A673 (cell line): ENCODE measurements around the gene SURF6. TPM values are rescaled to one million over a fixed set of nuclear protein-coding genes. Genes with fewer than 3 reads are reported as not detected.

ENCODE experiments used
- BruUV-seq: library from RNA; stranded (reverse); fragments of 400-500 nt; replicated peaks from 2 replicates; lab custom pipeline; 2021; lab: Mats Ljungman, UMichigan
- CTCF ChIA-PET: fragments of 300-600 bp; sonication (Branson Sonifier 250); formaldehyde crosslinking; loops from one replicate; lab custom pipeline; 2022; ENCODE audit warnings: antibody characterized with exemption; lab: Charles Lee
- POLR2A ChIA-PET: fragments of 300-600 bp; sonication (Branson Sonifier 250); formaldehyde crosslinking; loops from one replicate; lab custom pipeline; 2022; ENCODE audit warnings: antibody characterized with exemption; ENCODE audit not compliant: low non-redundant PET; lab: Charles Lee
- DNase-seq: peaks from one replicate; pipeline ENCODE4 v3.0.0-alpha.2; 2015; ENCODE audit warnings: low spot score
- H3K27ac ChIP-seq: fragments of 200-600 bp; sonication (generic); 2 replicates; pipeline ENCODE4 v1.5.1; 2016; ENCODE audit warnings: mixed run types, low read depth, mild to moderate bottlenecking, mixed read lengths, antibody characterized with exemption, low read length; ENCODE audit not compliant: poor library complexity, severe bottlenecking
- H3K27me3 ChIP-seq: fragments of 200-600 bp; sonication (generic); replicated peaks from 2 replicates; pipeline ENCODE4 v1.6.1; 2017; ENCODE audit warnings: mixed run types, low read depth, mild to moderate bottlenecking, mixed read lengths, antibody characterized with exemption, low read length; ENCODE audit not compliant: insufficient read depth, poor library complexity
- H3K36me3 ChIP-seq: fragments of 200-600 bp; sonication (generic); 2 replicates; pipeline ENCODE4 v1.6.1; 2016; ENCODE audit warnings: mixed run types, mild to moderate bottlenecking, mixed read lengths, antibody characterized with exemption, low read length; ENCODE audit not compliant: insufficient read depth, poor library complexity, severe bottlenecking
- H3K4me1 ChIP-seq: fragments of 200-600 bp; sonication (generic); 2 replicates; pipeline ENCODE4 v1.6.1; 2017; ENCODE audit warnings: mixed run types, mild to moderate bottlenecking, mixed read lengths, antibody characterized with exemption, low read length; ENCODE audit not compliant: insufficient read depth, poor library complexity, severe bottlenecking
- H3K4me3 ChIP-seq: fragments of 200-600 bp; sonication (generic); 2 replicates; pipeline ENCODE4 v1.5.1; 2016; ENCODE audit warnings: low read depth, mixed run types, mild to moderate bottlenecking, mixed read lengths, low read length; ENCODE audit not compliant: poor library complexity, severe bottlenecking
- H3K9me3 ChIP-seq: fragments of 200-600 bp; sonication (generic); 2 replicates; pipeline ENCODE4 v1.6.1; 2016; ENCODE audit warnings: mixed run types, low read depth, mild to moderate bottlenecking, mixed read lengths, antibody characterized with exemption, low read length; ENCODE audit not compliant: poor library complexity, severe bottlenecking
- CTCF ChIP-seq: fragments of 300-800, 200-600 bp; sonication (generic); conservative IDR thresholded peaks from 2 replicates; pipeline ENCODE4 v1.5.1; 2017; ENCODE audit warnings: low read depth, mild to moderate bottlenecking, antibody characterized with exemption, low read length, moderate library complexity, mixed read lengths
- EZH2 ChIP-seq: fragments of 200-600 bp; sonication (generic); IDR thresholded peaks from 2 replicates; pipeline ENCODE4 v1.6.1; 2017; ENCODE audit warnings: borderline replicate concordance, low read depth, mild to moderate bottlenecking, mixed read lengths, antibody characterized with exemption, low read length; ENCODE audit not compliant: poor library complexity, severe bottlenecking
- intact Hi-C: fragments of 100-400 bp; cut with micrococcal nuclease; formaldehyde crosslinking; loops from one replicate; pipeline ENCODE4 v1.10.0; 2022; ENCODE audit not compliant: unreplicated experiment
- total RNA-seq: library from RNA; stranded (reverse); gene quantifications from 2 replicates; pipeline ENCODE4 v1.2.3, GENCODE V29; 2021

Gene SURF6
- total RNA-seq, 1 experiment from 2014 or later = 36.6 TPM

- ChIA-PET POLR2A (no interaction called here), CTCF (no interaction called here)
- BruUV-seq = no TSS peak
Observed at GRCh38 chr9:133305731-133306130, 30.3 kb downstream of the SURF6 start.

GRCh38 chr9:133304477-133305377 lies 31.3 kb downstream of the SURF6 start:
- H3K4me1 ChIP-seq = no peaks in the 10 kb centered on the region
- TF ChIP-seq CTCF (no peak), EZH2 (no peak)
- intact Hi-C loops = no loop called here
- no peak for DNase-seq
- H3K9me3 ChIP-seq = no peaks in the 10 kb centered on the region
- CTCF ChIA-PET = no interaction called here
- no peak overlapping the region for H3K27ac ChIP-seq
- H3K4me3 ChIP-seq = no peak overlapping the region
- H3K36me3 ChIP-seq = no peaks in the 10 kb centered on the region
- H3K27me3 ChIP-seq = peaks cover 2% of the 10 kb centered on the region
- POLR2A ChIA-PET = no interaction called here
- BruUV-seq = no TSS peak

More at GRCh38 chr9:133305731-133306130, 30.3 kb downstream of the SURF6 start:
- Histone ChIP-seq H3K4me3 (no peak overlapping the region), H3K4me1 (no peaks in the 10 kb centered on the region), H3K27ac (no peak overlapping the region), H3K27me3 (no peaks in the 10 kb centered on the region), H3K9me3 (no peaks in the 10 kb centered on the region), H3K36me3 (no peaks in the 10 kb centered on the region)
- no peak for DNase-seq
- no peak for TF ChIP-seq EZH2
- TF ChIP-seq CTCF = no peak
- intact Hi-C loops = no loop called here

- no peaks in the 10 kb centered on the region for H3K36me3 ChIP-seq
- H3K4me1 ChIP-seq = no peaks in the 10 kb centered on the region
- intact Hi-C loops = no loop called here
- CTCF ChIA-PET = no interaction called here
- H3K4me3 ChIP-seq = no peak overlapping the region
- peaks cover 7% of the 10 kb centered on the region for H3K27me3 ChIP-seq
- no TSS peak for BruUV-seq
- no peak overlapping the region for H3K27ac ChIP-seq
- DNase-seq = no peak
- H3K9me3 ChIP-seq = no peaks in the 10 kb centered on the region
- POLR2A ChIA-PET = no interaction called here
- TF ChIP-seq CTCF (no peak), EZH2 (no peak)
Observed at GRCh38 chr9:133304158-133304470, 31.9 kb downstream of the SURF6 start.
